SK-N-SH (cell line): ENCODE data around the gene TMEM116. TPM values are rescaled to one million over a fixed set of nuclear protein-coding genes. Genes with fewer than 3 reads are reported as not detected.

ENCODE experiments used
- ELF1 ChIP-seq: IDR thresholded peaks from 2 replicates; pipeline ENCODE4 v1.4.0; 2012
- EP300 ChIP-seq, 2 experiments: IDR thresholded peaks; 2 replicates each; pipeline versions ENCODE4 v1.4.0 to v1.6.1; 2012; ENCODE audit warnings: borderline replicate concordance in 1 of 2, low read depth in 1 of 2, low read length in 1 of 2
- EZH2phosphoT487 ChIP-seq: fragments of 200-600 bp; sonication (generic); IDR thresholded peaks from 2 replicates; pipeline ENCODE4 v1.6.1; 2017; ENCODE audit warnings: low read depth, mixed run types, mild to moderate bottlenecking, antibody characterized with exemption, moderate library complexity, borderline replicate concordance
- FOSL2 ChIP-seq: IDR thresholded peaks from 2 replicates; pipeline ENCODE4 v1.4.0; 2012; ENCODE audit warnings: low read depth, mild to moderate bottlenecking, moderate library complexity, borderline replicate concordance
- FOXJ3 ChIP-seq: sonication (generic); formaldehyde crosslinking; IDR thresholded peaks from 2 replicates; pipeline ENCODE4 v1.5.1; 2020; ENCODE audit warnings: mild to moderate bottlenecking, missing genetic modification reagents
- FOXM1 ChIP-seq: IDR thresholded peaks from 2 replicates; pipeline ENCODE4 v1.4.0; 2012; ENCODE audit warnings: low read depth, mild to moderate bottlenecking
- GABPA ChIP-seq: IDR thresholded peaks from 2 replicates; pipeline ENCODE4 v1.4.0; 2012; ENCODE audit warnings: low read depth, mild to moderate bottlenecking
- GATA2 ChIP-seq: sonication (generic); formaldehyde crosslinking; IDR thresholded peaks from 2 replicates; pipeline ENCODE4 v1.5.0; 2020; ENCODE audit warnings: mild to moderate bottlenecking, missing genetic modification reagents
- IRF3 ChIP-seq: fragments of 150-350 bp; IDR thresholded peaks from 2 replicates; pipeline ENCODE4 v1.6.1; 2016; ENCODE audit warnings: mild to moderate bottlenecking, low read depth, low read length
- MAX ChIP-seq: IDR thresholded peaks from 2 replicates; pipeline ENCODE4 v1.4.0; 2012; ENCODE audit warnings: low read depth
- MXI1 ChIP-seq: IDR thresholded peaks from 2 replicates; pipeline ENCODE4 v1.6.1; 2012; ENCODE audit warnings: mild to moderate bottlenecking, low read depth, low read length, improper control_type of control experiment
- NRF1 ChIP-seq: IDR thresholded peaks from 2 replicates; pipeline ENCODE4 v1.6.1; 2012; ENCODE audit warnings: low read depth, mild to moderate bottlenecking, low read length
- POLR2AphosphoS5 ChIP-seq: IDR thresholded peaks from 2 replicates; pipeline ENCODE4 v1.6.1; 2012; ENCODE audit warnings: low read depth, low read length
- RAD21 ChIP-seq: IDR thresholded peaks from 2 replicates; pipeline ENCODE4 v1.6.1; 2012; ENCODE audit warnings: mild to moderate bottlenecking, low read length
- RCOR1 ChIP-seq: fragments of 150-350 bp; IDR thresholded peaks from 2 replicates; pipeline ENCODE4 v1.6.1; 2017; ENCODE audit warnings: antibody characterized with exemption, low read length
- REST ChIP-seq: IDR thresholded peaks from 2 replicates; pipeline ENCODE4 v1.6.1; 2012; ENCODE audit warnings: mild to moderate bottlenecking, low read depth, low read length, moderate library complexity
- RFX5 ChIP-seq: IDR thresholded peaks from 2 replicates; pipeline ENCODE4 v1.6.1; 2012; ENCODE audit warnings: mild to moderate bottlenecking, improper control_type of control experiment, low read length
- RXRA ChIP-seq: IDR thresholded peaks from 2 replicates; pipeline ENCODE4 v1.4.0; 2012; ENCODE audit warnings: low read depth, mild to moderate bottlenecking, borderline replicate concordance
- SIN3A ChIP-seq: IDR thresholded peaks from 2 replicates; pipeline ENCODE4 v1.6.1; 2012; ENCODE audit warnings: low read depth, mild to moderate bottlenecking, low read length, moderate library complexity, borderline replicate concordance
- TAF1 ChIP-seq: IDR thresholded peaks from 2 replicates; pipeline ENCODE4 v1.6.1; 2012; ENCODE audit warnings: low read depth, mild to moderate bottlenecking, low read length, moderate library complexity, borderline replicate concordance
- TCF12 ChIP-seq: IDR thresholded peaks from 2 replicates; pipeline ENCODE4 v1.4.0; 2012
- TEAD4 ChIP-seq: IDR thresholded peaks from 2 replicates; pipeline ENCODE4 v1.4.0; 2012; ENCODE audit warnings: mild to moderate bottlenecking, borderline replicate concordance; ENCODE audit not compliant: insufficient read depth
- USF1 ChIP-seq: IDR thresholded peaks from 2 replicates; pipeline ENCODE4 v1.4.0; 2012; ENCODE audit warnings: low read depth, borderline replicate concordance
- USF2 ChIP-seq: fragments of 150-350 bp; IDR thresholded peaks from 2 replicates; pipeline ENCODE4 v1.6.1; 2017; ENCODE audit warnings: antibody characterized with exemption, low read length, low read depth, borderline replicate concordance
- YY1 ChIP-seq: IDR thresholded peaks from 2 replicates; pipeline ENCODE4 v1.4.0; 2012; ENCODE audit warnings: low read depth, mild to moderate bottlenecking
- polyA plus RNA-seq, 3 experiments: library from polyadenylated mRNA; depleted of rRNA; stranded (reverse); fragments of >200 nt; gene quantifications; 2 replicates each; pipeline ENCODE4 v1.2.3, GENCODE V29; 2012

Gene TMEM116
- polyA plus RNA-seq, 1 of the 3 experiments (the other 2 are of a cell fraction), result 7.9 TPM

GRCh38 chr12:112013601-112014402, 837 bp upstream of the TMEM116 start (continued):
- TF ChIP-seq REST, result no peak
- no peak for TF ChIP-seq USF1
- no peak for TF ChIP-seq IRF3
- TF ChIP-seq EP300 (IDR thresholded peaks at IDR 0.05; ENCODE audit: borderline replicate concordance in 1 of 2, low read depth in 1 of 2, low read length in 1 of 2), result 0 out of 4 replicates have a peak, but pooled peaks of 1 of the 2 experiments have one; percentile 5
- peak; percentile 39 for TF ChIP-seq YY1
- TF ChIP-seq POLR2AphosphoS5, result peak; percentile 67
- TF ChIP-seq TEAD4, result no peak
- TF ChIP-seq FOXM1, result no peak
- 0 out of 2 replicates have a peak, but pooled peaks have one; percentile 36 for TF ChIP-seq SIN3A
- TF ChIP-seq ELF1, result peak; percentile 39; the same call in 1 of the 2 replicates
- TF ChIP-seq GATA2 (CRISPR knock-in tag), result peak; percentile 48
- TF ChIP-seq NRF1, result no peak
- TF ChIP-seq EZH2phosphoT487, result no peak
- TF ChIP-seq USF2, result no peak
- TF ChIP-seq RXRA, result no peak
- 0 out of 2 replicates have a peak, but pooled peaks have one; percentile 20 for TF ChIP-seq RFX5
- TF ChIP-seq RCOR1, result no peak
- TF ChIP-seq TAF1, result no peak; the same call in 1 of the 2 replicates
- peak; percentile 62 for TF ChIP-seq MXI1
- no peak for TF ChIP-seq FOXJ3
- no peak for TF ChIP-seq RAD21
- TF ChIP-seq GABPA, result no peak
- TF ChIP-seq FOSL2, result no peak
- TF ChIP-seq TCF12, result no peak
- peak; percentile 62 for TF ChIP-seq MAX
- TF ChIP-seq, all 33 proteins: peak for 9
